ENCODE results near the gene CDH20.

DNA sequence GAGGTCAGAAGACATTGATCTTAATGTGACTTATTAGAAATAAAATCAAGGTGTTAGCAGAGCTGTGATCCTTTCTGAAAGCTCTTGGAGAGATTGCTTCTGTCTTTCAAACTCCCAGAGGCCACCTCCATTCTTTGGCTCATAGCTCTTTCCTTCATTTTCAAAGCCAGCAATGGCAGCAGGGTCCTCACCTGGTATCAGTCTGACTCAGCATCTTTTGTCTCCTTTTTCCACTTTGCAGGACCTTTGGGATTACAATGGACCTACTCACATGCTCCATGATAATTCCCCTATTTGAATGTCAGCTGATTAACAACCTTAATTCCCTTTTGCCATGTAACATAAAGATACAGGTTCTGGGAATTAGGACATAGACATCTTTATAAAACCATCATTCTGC lies 6.8 kb upstream of the CDH20 start:
- TF ChIP-seq ZNF883 (CRISPR knock-in tag; IDR thresholded peaks at IDR 0.05; ENCODE audit: not compliant biosample characterization) = no peak
- TF ChIP-seq, protein P1, sequence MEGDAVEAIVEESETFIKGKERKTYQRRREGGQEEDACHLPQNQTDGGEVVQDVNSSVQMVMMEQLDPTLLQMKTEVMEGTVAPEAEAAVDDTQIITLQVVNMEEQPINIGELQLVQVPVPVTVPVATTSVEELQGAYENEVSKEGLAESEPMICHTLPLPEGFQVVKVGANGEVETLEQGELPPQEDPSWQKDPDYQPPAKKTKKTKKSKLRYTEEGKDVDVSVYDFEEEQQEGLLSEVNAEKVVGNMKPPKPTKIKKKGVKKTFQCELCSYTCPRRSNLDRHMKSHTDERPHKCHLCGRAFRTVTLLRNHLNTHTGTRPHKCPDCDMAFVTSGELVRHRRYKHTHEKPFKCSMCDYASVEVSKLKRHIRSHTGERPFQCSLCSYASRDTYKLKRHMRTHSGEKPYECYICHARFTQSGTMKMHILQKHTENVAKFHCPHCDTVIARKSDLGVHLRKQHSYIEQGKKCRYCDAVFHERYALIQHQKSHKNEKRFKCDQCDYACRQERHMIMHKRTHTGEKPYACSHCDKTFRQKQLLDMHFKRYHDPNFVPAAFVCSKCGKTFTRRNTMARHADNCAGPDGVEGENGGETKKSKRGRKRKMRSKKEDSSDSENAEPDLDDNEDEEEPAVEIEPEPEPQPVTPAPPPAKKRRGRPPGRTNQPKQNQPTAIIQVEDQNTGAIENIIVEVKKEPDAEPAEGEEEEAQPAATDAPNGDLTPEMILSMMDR (CRISPR knock-in tag; IDR thresholded peaks at IDR 0.05) = no peak
- TF ChIP-seq GATAD2A (CRISPR knock-in tag; IDR thresholded peaks at IDR 0.05) = no peak
- no peak for TF ChIP-seq ZFY (CRISPR knock-in tag; IDR thresholded peaks at IDR 0.05)
